SK-N-SH (cell line): ENCODE data around the gene MS4A14. TPM values are rescaled to one million over a fixed set of nuclear protein-coding genes. Genes with fewer than 3 reads are reported as not detected.

Source experiments
- CTCF ChIA-PET: fragments of 300-600, 350-600 bp; formaldehyde crosslinking; extraction: SDS; loops from one replicate; lab custom pipeline; 2021; lab: Yijun Ruan, JAX
- POLR2A ChIA-PET: fragments of 350-600 bp; sonication (Branson Sonifier 250); formaldehyde crosslinking; extraction: SDS; loops from one replicate; lab custom pipeline; 2020; ENCODE audit warnings: antibody characterized with exemption, inconsistent platforms; lab: Yijun Ruan, JAX
- DNase-seq: peaks from one replicate; pipeline ENCODE4 v3.0.0; 2012
- H2AFZ ChIP-seq: fragments of 200-600 bp; sonication (generic); 2 replicates; pipeline ENCODE4 v1.8.1; 2016; ENCODE audit warnings: antibody characterized with exemption, mild to moderate bottlenecking, low read depth
- H3F3A ChIP-seq: fragments of 200-600 bp; sonication (generic); replicated peaks from 2 replicates; pipeline ENCODE3; 2016; ENCODE audit warnings: antibody characterized with exemption, mild to moderate bottlenecking; ENCODE audit not compliant: insufficient read depth
- H3K27ac ChIP-seq, 2 experiments: fragments of 200-500 bp in 1 of 2; fragments of 200-600 bp in 1 of 2; sonication (Bioruptor generic) in 1 of 2; sonication (generic), shearing (Covaris generic) in 1 of 2; 2 replicates each; pipeline versions ENCODE4 v1.5.1 to v1.6.1; 2014 to 2016; ENCODE audit warnings: low read depth in 2 of 2, inconsistent platforms in 1 of 2, low read length in 1 of 2, mild to moderate bottlenecking in 1 of 2, mixed read lengths in 1 of 2
- H3K27me3 ChIP-seq: fragments of 200-600 bp; sonication (generic), shearing (Covaris generic); 2 replicates; pipeline ENCODE4 v1.6.1; 2016; ENCODE audit warnings: mixed run types; ENCODE audit not compliant: insufficient read depth
- H3K36me3 ChIP-seq, 2 experiments: fragments of 200-500 bp in 1 of 2; fragments of 200-600 bp in 1 of 2; sonication (Bioruptor generic) in 1 of 2; sonication (generic) in 1 of 2; replicated peaks in 1 of 2; 2 replicates each; pipeline versions ENCODE3 to v1.5.1; 2014 to 2016; ENCODE audit warnings: low read length in 1 of 2, mild to moderate bottlenecking in 1 of 2; ENCODE audit not compliant: insufficient read depth in 2 of 2, control insufficient read depth in 1 of 2
- H3K4me1 ChIP-seq, 2 experiments: fragments of 200-500 bp in 1 of 2; fragments of 200-600 bp in 1 of 2; sonication (Bioruptor generic) in 1 of 2; sonication (generic), shearing (Covaris generic) in 1 of 2; 2 replicates each; pipeline versions ENCODE4 v1.5.1 to v1.6.1; 2014 to 2016; ENCODE audit warnings: low read depth in 1 of 2, low read length in 1 of 2, mixed run types in 1 of 2; ENCODE audit not compliant: insufficient read depth in 2 of 2, control insufficient read depth in 1 of 2
- H3K4me2 ChIP-seq: fragments of 200-600 bp; sonication (generic), shearing (Covaris generic); 2 replicates; pipeline ENCODE4 v1.6.1; 2017; ENCODE audit warnings: mixed run types
- H3K4me3 ChIP-seq, 2 experiments: fragments of 200-500 bp in 1 of 2; fragments of 200-600 bp in 1 of 2; sonication (Bioruptor generic) in 1 of 2; sonication (generic), shearing (Covaris generic) in 1 of 2; 2 replicates each; pipeline versions ENCODE4 v1.5.1 to v1.8.1; 2014 to 2016; ENCODE audit warnings: low read depth in 2 of 2, inconsistent platforms in 1 of 2, low read length in 1 of 2, mild to moderate bottlenecking in 1 of 2, mixed read lengths in 1 of 2, moderate library complexity in 1 of 2
- H3K79me2 ChIP-seq: fragments of 200-600 bp; sonication (generic); 2 replicates; pipeline ENCODE4 v1.8.1; 2017; ENCODE audit warnings: mild to moderate bottlenecking; ENCODE audit not compliant: insufficient read depth
- H3K9ac ChIP-seq: fragments of 200-600 bp; sonication (generic); 2 replicates; pipeline ENCODE4 v1.6.1; 2017; ENCODE audit warnings: mixed run types
- H3K9me2 ChIP-seq: fragments of 200-600 bp; sonication (generic); 2 replicates; pipeline ENCODE4 v1.6.1; 2017; ENCODE audit warnings: mixed run types
- H3K9me3 ChIP-seq: fragments of 200-600 bp; sonication (generic); 2 replicates; pipeline ENCODE4 v1.6.1; 2017; ENCODE audit warnings: mixed run types, mild to moderate bottlenecking, moderate library complexity
- H4K20me1 ChIP-seq: fragments of 200-600 bp; sonication (generic); 2 replicates; pipeline ENCODE4 v1.6.1; 2017; ENCODE audit warnings: mild to moderate bottlenecking, mixed run types; ENCODE audit not compliant: insufficient read depth
- CHD2 ChIP-seq: fragments of 150-350 bp; IDR thresholded peaks from 2 replicates; pipeline ENCODE4 v1.6.1; 2018; ENCODE audit warnings: low read length; ENCODE audit not compliant: partially characterized antibody
- CTCF ChIP-seq: fragments of 200-600 bp; sonication (generic); IDR thresholded peaks from 2 replicates; pipeline ENCODE4 v1.6.1; 2017; ENCODE audit warnings: antibody characterized with exemption, mild to moderate bottlenecking, moderate library complexity
- ELF1 ChIP-seq: IDR thresholded peaks from 2 replicates; pipeline ENCODE4 v1.4.0; 2012
- FOSL2 ChIP-seq: IDR thresholded peaks from 2 replicates; pipeline ENCODE4 v1.4.0; 2012; ENCODE audit warnings: low read depth, mild to moderate bottlenecking, moderate library complexity, borderline replicate concordance
- FOXM1 ChIP-seq: IDR thresholded peaks from 2 replicates; pipeline ENCODE4 v1.4.0; 2012; ENCODE audit warnings: low read depth, mild to moderate bottlenecking
- MAX ChIP-seq: IDR thresholded peaks from 2 replicates; pipeline ENCODE4 v1.4.0; 2012; ENCODE audit warnings: low read depth
- MXI1 ChIP-seq: IDR thresholded peaks from 2 replicates; pipeline ENCODE4 v1.6.1; 2012; ENCODE audit warnings: mild to moderate bottlenecking, low read depth, low read length, improper control_type of control experiment
- PBX3 ChIP-seq: IDR thresholded peaks from 2 replicates; pipeline ENCODE4; 2012
- REST ChIP-seq: IDR thresholded peaks from 2 replicates; pipeline ENCODE4 v1.6.1; 2012; ENCODE audit warnings: mild to moderate bottlenecking, low read depth, low read length, moderate library complexity
- RXRA ChIP-seq: IDR thresholded peaks from 2 replicates; pipeline ENCODE4 v1.4.0; 2012; ENCODE audit warnings: low read depth, mild to moderate bottlenecking, borderline replicate concordance
- SIN3A ChIP-seq: IDR thresholded peaks from 2 replicates; pipeline ENCODE4 v1.6.1; 2012; ENCODE audit warnings: low read depth, mild to moderate bottlenecking, low read length, moderate library complexity, borderline replicate concordance
- SMC3 ChIP-seq: IDR thresholded peaks from 2 replicates; pipeline ENCODE4 v1.6.1; 2012; ENCODE audit warnings: low read depth, low read length, improper control_type of control experiment
- TAF1 ChIP-seq: IDR thresholded peaks from 2 replicates; pipeline ENCODE4 v1.6.1; 2012; ENCODE audit warnings: low read depth, mild to moderate bottlenecking, low read length, moderate library complexity, borderline replicate concordance
- USF2 ChIP-seq: fragments of 150-350 bp; IDR thresholded peaks from 2 replicates; pipeline ENCODE4 v1.6.1; 2017; ENCODE audit warnings: antibody characterized with exemption, low read length, low read depth, borderline replicate concordance
- WGBS: methylation state at CpG from one replicate; pipeline ENCODE4 v1.1.6; 2017; ENCODE audit warnings: low lambda C conversion rate; 5-methylcytosine and 5-hydroxymethylcytosine counted together
- polyA plus RNA-seq, 3 experiments: library from polyadenylated mRNA; depleted of rRNA; stranded (reverse); fragments of >200 nt; gene quantifications; 2 replicates each; pipeline ENCODE4 v1.2.3, GENCODE V29; 2012

Gene MS4A14
- polyA plus RNA-seq, 1 of the 3 experiments (the other 2 are of a cell fraction): not detected

- no peaks in the 10 kb centered on the region for H3K79me2 ChIP-seq
- DNase-seq: no peak
- no peaks in the 10 kb centered on the region for H3F3A ChIP-seq
- no peaks in the 10 kb centered on the region for H4K20me1 ChIP-seq
- no peaks in the 10 kb centered on the region for H3K9me3 ChIP-seq
- H3K9me2 ChIP-seq: no peaks in the 10 kb centered on the region
- H3K27me3 ChIP-seq: peaks cover 18% of the 10 kb centered on the region
- ChIA-PET CTCF (no interaction called here), POLR2A (no interaction called here)
- H3K4me3 ChIP-seq: no peak overlapping the region
- H3K9ac ChIP-seq: no peak overlapping the region
- H3K36me3 ChIP-seq: no peaks in the 10 kb centered on the region
- TF ChIP-seq FOSL2: no peak
- no peak for TF ChIP-seq USF2
- no peak for TF ChIP-seq TAF1
- no peak for TF ChIP-seq ELF1
- TF ChIP-seq PBX3: no peak
- no peak overlapping the region for H3K27ac ChIP-seq
- no peaks in the 10 kb centered on the region for H3K4me1 ChIP-seq
- 8% methylated on average over 2 of the region's 2 CpGs for WGBS
- no peak overlapping the region for H2AFZ ChIP-seq
- H3K4me2 ChIP-seq: no peak overlapping the region
Observed at GRCh38 chr11:60367009-60367408, 29.2 kb upstream of the MS4A14 start.

GRCh38 chr11:60367896-60368295, 28.4 kb upstream of the MS4A14 start:
- Histone ChIP-seq H3K9me3 (no peaks in the 10 kb centered on the region), H3K27ac (no peak overlapping the region), H3K9me2 (no peaks in the 10 kb centered on the region), H3K27me3 (peaks cover 18% of the 10 kb centered on the region), H3K79me2 (no peaks in the 10 kb centered on the region), H3K9ac (no peak overlapping the region), H3K36me3 (no peaks in the 10 kb centered on the region), H2AFZ (no peak overlapping the region), H3K4me2 (no peak overlapping the region), H3F3A (no peaks in the 10 kb centered on the region), H4K20me1 (no peaks in the 10 kb centered on the region), H3K4me3 (no peak overlapping the region), H3K4me1 (no peaks in the 10 kb centered on the region)
- ChIA-PET POLR2A (no interaction called here), CTCF (no interaction called here)
- no peak for DNase-seq
- WGBS: 39% methylated on average over 19 of the region's 19 CpGs
- TF ChIP-seq MXI1: no peak
- no peak for TF ChIP-seq CHD2
- no peak for TF ChIP-seq MAX
- no peak for TF ChIP-seq SMC3
- TF ChIP-seq CTCF: no peak
- no peak for TF ChIP-seq SIN3A
- TF ChIP-seq RXRA: no peak
- no peak for TF ChIP-seq ELF1
- no peak for TF ChIP-seq REST
- TF ChIP-seq USF2: no peak
- TF ChIP-seq FOXM1: no peak
- no peak for TF ChIP-seq PBX3
